ENCODE measurements around the gene SLC38A3. TPM values are rescaled to one million over a fixed set of nuclear protein-coding genes. Genes with fewer than 3 reads are reported as not detected.
A peak's percentile ranks its signal among the peaks of the same experiment; 100 is the strongest.

Gene SLC38A3
- total RNA-seq, 1 experiment from 2014 or later = 6.0 TPM

DNA sequence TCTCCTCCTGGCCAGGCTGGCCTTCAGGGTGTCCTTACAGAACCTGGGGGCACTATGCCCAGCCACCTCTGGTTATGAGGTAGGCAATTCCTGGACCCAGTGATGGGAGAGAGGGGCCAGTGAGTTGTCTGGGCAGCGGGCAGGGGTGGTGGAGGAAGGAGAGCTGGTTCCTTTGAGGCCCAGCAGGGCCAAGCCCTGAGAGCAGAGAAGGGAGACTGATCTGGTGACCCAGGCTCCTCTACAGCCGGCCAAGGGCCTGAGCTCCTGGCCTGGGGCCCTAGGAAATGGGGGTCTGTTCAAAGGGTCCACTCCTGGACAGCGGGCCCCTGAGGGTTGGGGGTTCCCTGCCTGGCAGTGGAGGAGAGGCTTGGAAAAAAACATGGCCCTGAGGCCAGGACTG, 7.9 kb downstream of the SLC38A3 start:
- Histone ChIP-seq H3K27me3 (ENCODE audit: control insufficient read depth, insufficient read depth, low read length) (no peaks in the 10 kb centered on the region), H3K9me3 (ENCODE audit: control insufficient read depth, insufficient read depth, low read depth, low read length) (no peaks in the 10 kb centered on the region), H3K27ac (ENCODE audit: low read length) (0 out of 2 replicates have a peak overlapping the region, but pooled peaks have one; percentile 17), H3K36me3 (ENCODE audit: control insufficient read depth, insufficient read depth, low read length) (no peaks in the 10 kb centered on the region), H3K4me1 (ENCODE audit: control insufficient read depth, insufficient read depth, low read length) (no peaks in the 10 kb centered on the region; the same call in 1 of the 2 replicates), H3K4me3 (ENCODE audit: low read depth in 2 of 2, low read length in 2 of 2) (no peak overlapping the region)
- BruUV-seq (replicated peaks) = no TSS peak
- intact Hi-C loops (cut with micrococcal nuclease; ENCODE audit: unreplicated experiment) (no loop called here), in situ Hi-C loops (cut with HindIII; ENCODE audit: low pct_unique_long_range_greater_than_20kb, low sequenced_read_pairs) (no loop called here)
- ATAC-seq (no peak), DNase-seq (ENCODE audit: low read depth, low spot score) (no peak)
- ChIA-PET POLR2A (interaction anchor here (0.7 kb wide), 1 partner anchor 14 kb away, joined by 3 read pairs; no protein-coding TSS in a partner anchor), CTCF (interaction anchor here (0.6 kb wide), 1 partner anchor 18 kb away, joined by 5 read pairs; no protein-coding TSS in a partner anchor)
- TF ChIP-seq SIN3A (IDR thresholded peaks at IDR 0.05; ENCODE audit: borderline replicate concordance, insufficient read depth, low read depth, low read length) (no peak), POLR2AphosphoS5 (IDR thresholded peaks at IDR 0.05; ENCODE audit: low read depth, low read length) (no peak), TCF7L2 (IDR thresholded peaks at IDR 0.05; ENCODE audit: low read depth, low read length) (no peak)
- TF ChIP-seq, protein P1, sequence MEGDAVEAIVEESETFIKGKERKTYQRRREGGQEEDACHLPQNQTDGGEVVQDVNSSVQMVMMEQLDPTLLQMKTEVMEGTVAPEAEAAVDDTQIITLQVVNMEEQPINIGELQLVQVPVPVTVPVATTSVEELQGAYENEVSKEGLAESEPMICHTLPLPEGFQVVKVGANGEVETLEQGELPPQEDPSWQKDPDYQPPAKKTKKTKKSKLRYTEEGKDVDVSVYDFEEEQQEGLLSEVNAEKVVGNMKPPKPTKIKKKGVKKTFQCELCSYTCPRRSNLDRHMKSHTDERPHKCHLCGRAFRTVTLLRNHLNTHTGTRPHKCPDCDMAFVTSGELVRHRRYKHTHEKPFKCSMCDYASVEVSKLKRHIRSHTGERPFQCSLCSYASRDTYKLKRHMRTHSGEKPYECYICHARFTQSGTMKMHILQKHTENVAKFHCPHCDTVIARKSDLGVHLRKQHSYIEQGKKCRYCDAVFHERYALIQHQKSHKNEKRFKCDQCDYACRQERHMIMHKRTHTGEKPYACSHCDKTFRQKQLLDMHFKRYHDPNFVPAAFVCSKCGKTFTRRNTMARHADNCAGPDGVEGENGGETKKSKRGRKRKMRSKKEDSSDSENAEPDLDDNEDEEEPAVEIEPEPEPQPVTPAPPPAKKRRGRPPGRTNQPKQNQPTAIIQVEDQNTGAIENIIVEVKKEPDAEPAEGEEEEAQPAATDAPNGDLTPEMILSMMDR (IDR thresholded peaks at IDR 0.05) = no peak
- TF ChIP-seq, protein P2, sequence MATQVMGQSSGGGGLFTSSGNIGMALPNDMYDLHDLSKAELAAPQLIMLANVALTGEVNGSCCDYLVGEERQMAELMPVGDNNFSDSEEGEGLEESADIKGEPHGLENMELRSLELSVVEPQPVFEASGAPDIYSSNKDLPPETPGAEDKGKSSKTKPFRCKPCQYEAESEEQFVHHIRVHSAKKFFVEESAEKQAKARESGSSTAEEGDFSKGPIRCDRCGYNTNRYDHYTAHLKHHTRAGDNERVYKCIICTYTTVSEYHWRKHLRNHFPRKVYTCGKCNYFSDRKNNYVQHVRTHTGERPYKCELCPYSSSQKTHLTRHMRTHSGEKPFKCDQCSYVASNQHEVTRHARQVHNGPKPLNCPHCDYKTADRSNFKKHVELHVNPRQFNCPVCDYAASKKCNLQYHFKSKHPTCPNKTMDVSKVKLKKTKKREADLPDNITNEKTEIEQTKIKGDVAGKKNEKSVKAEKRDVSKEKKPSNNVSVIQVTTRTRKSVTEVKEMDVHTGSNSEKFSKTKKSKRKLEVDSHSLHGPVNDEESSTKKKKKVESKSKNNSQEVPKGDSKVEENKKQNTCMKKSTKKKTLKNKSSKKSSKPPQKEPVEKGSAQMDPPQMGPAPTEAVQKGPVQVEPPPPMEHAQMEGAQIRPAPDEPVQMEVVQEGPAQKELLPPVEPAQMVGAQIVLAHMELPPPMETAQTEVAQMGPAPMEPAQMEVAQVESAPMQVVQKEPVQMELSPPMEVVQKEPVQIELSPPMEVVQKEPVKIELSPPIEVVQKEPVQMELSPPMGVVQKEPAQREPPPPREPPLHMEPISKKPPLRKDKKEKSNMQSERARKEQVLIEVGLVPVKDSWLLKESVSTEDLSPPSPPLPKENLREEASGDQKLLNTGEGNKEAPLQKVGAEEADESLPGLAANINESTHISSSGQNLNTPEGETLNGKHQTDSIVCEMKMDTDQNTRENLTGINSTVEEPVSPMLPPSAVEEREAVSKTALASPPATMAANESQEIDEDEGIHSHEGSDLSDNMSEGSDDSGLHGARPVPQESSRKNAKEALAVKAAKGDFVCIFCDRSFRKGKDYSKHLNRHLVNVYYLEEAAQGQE (IDR thresholded peaks at IDR 0.05; ENCODE audit: insufficient read depth in 1 of 2, low read depth in 2 of 2, low read length in 1 of 2) = no peak

DNA sequence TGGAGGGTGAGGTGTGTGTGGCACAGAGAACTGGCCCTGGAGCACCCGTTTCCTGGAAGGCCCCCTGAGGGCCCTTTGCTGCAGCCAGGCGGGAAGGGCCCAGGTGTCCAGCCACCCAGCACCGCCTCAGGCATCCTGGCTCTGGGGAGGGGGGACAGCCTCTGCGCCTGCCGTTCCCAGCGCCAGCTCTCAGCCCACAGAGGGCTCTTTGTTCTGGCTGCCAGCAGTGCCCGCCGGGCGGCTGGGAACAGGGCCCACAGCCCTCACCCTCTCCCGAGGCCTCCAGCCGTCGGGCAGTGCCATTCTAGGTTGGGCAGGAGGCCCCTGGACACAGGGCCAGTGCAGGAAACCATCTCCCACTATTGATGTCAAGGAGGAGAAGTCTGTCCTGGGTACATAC, 8.3 kb downstream of the SLC38A3 start:
- TF ChIP-seq, protein P1 (IDR thresholded peaks at IDR 0.05) = no peak
- TF ChIP-seq TCF7L2 (IDR thresholded peaks at IDR 0.05; ENCODE audit: low read depth, low read length) (no peak), POLR2AphosphoS5 (IDR thresholded peaks at IDR 0.05; ENCODE audit: low read depth, low read length) (no peak), SIN3A (IDR thresholded peaks at IDR 0.05; ENCODE audit: borderline replicate concordance, insufficient read depth, low read depth, low read length) (no peak)
- TF ChIP-seq, protein P2 (IDR thresholded peaks at IDR 0.05; ENCODE audit: insufficient read depth in 1 of 2, low read depth in 2 of 2, low read length in 1 of 2) = no peak
- H3K27ac ChIP-seq (ENCODE audit: low read length) = no peak overlapping the region
- ChIA-PET CTCF (no interaction called here), POLR2A (no interaction called here)
- H3K27me3 ChIP-seq (ENCODE audit: control insufficient read depth, insufficient read depth, low read length) = no peaks in the 10 kb centered on the region
- intact Hi-C loops (cut with micrococcal nuclease; ENCODE audit: unreplicated experiment) (no loop called here), in situ Hi-C loops (cut with HindIII; ENCODE audit: low pct_unique_long_range_greater_than_20kb, low sequenced_read_pairs) (no loop called here)
- H3K36me3 ChIP-seq (ENCODE audit: control insufficient read depth, insufficient read depth, low read length) = no peaks in the 10 kb centered on the region
- H3K4me1 ChIP-seq (ENCODE audit: control insufficient read depth, insufficient read depth, low read length) = no peaks in the 10 kb centered on the region; the same call in 1 of the 2 replicates
- no peak for ATAC-seq
- no peaks in the 10 kb centered on the region for H3K9me3 ChIP-seq (ENCODE audit: control insufficient read depth, insufficient read depth, low read depth, low read length)
- no TSS peak for BruUV-seq (replicated peaks)
- DNase-seq (ENCODE audit: low read depth, low spot score) = no peak
- H3K4me3 ChIP-seq (ENCODE audit: low read depth in 2 of 2, low read length in 2 of 2) = no peak overlapping the region

All from Panc1 (cell line).